C4-2B (cell line): ENCODE data around the gene PHACTR1.

ENCODE experiments used
- CTCF ChIP-seq: fragments of 450-650 bp; conservative IDR thresholded peaks from 2 replicates; pipeline ENCODE4 v1.5.1; 2017; ENCODE audit warnings: mild to moderate bottlenecking
- ZFX ChIP-seq: fragments of 450-650 bp; IDR thresholded peaks from 2 replicates; pipeline ENCODE4 v1.6.1; 2017

- TF ChIP-seq CTCF (no peak), ZFX (no peak)
These were observed 168.4 kb downstream of the PHACTR1 start for GRCh38 chr6:12884983-12885382.
